Measurements from ENCODE around the gene CYRIA. TPM values are rescaled to one million over a fixed set of nuclear protein-coding genes. Genes with fewer than 3 reads are reported as not detected.

CYRIA gene
- total and polyA plus RNA-seq, 4 donors = 1.3 to 4.3 (median 2.4) TPM

DNA sequence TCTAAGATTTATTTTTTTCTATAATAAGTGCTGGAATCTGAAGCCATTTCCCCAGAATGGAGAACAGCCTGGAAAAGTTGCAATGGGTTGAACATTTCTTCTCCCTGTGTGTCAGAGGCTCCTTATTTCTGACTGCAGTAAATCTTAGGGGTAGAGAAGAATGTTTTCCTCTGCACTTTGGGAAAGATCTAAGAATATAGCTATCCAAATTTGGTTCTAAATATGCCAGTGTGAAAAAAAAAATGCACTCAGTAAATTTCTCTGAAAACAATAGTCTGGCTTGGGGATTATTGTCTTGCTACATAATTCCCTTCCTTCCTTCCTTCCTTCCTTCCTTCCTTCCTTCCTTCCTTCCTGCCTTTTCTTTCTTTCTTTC lies 19.7 kb upstream of the CYRIA start:
- TF ChIP-seq SP1 (IDR thresholded peaks at IDR 0.05) (no peak), TAF1 (conservative IDR thresholded peaks at IDR 0.05) (no peak), GABPA (IDR thresholded peaks at IDR 0.05 in 1 of 2, conservative IDR thresholded peaks at IDR 0.05 in 1 of 2) (no peak), YY1 (IDR thresholded peaks at IDR 0.05) (no peak), RAD21 (IDR thresholded peaks at IDR 0.05) (no peak), HNF4A (conservative IDR thresholded peaks at IDR 0.05) (no peak), JUND (IDR thresholded peaks at IDR 0.05) (no peak), HNF4G (IDR thresholded peaks at IDR 0.05) (no peak), FOXA2 (IDR thresholded peaks at IDR 0.05) (no peak), EGR1 (IDR thresholded peaks at IDR 0.05; ENCODE audit: low read depth in 2 of 2) (no peak), RXRA (IDR thresholded peaks at IDR 0.05) (no peak), FOXA1 (IDR thresholded peaks at IDR 0.05) (no peak), NR2F2 (IDR thresholded peaks at IDR 0.05) (no peak)
- TF ChIP-seq, protein P1, sequence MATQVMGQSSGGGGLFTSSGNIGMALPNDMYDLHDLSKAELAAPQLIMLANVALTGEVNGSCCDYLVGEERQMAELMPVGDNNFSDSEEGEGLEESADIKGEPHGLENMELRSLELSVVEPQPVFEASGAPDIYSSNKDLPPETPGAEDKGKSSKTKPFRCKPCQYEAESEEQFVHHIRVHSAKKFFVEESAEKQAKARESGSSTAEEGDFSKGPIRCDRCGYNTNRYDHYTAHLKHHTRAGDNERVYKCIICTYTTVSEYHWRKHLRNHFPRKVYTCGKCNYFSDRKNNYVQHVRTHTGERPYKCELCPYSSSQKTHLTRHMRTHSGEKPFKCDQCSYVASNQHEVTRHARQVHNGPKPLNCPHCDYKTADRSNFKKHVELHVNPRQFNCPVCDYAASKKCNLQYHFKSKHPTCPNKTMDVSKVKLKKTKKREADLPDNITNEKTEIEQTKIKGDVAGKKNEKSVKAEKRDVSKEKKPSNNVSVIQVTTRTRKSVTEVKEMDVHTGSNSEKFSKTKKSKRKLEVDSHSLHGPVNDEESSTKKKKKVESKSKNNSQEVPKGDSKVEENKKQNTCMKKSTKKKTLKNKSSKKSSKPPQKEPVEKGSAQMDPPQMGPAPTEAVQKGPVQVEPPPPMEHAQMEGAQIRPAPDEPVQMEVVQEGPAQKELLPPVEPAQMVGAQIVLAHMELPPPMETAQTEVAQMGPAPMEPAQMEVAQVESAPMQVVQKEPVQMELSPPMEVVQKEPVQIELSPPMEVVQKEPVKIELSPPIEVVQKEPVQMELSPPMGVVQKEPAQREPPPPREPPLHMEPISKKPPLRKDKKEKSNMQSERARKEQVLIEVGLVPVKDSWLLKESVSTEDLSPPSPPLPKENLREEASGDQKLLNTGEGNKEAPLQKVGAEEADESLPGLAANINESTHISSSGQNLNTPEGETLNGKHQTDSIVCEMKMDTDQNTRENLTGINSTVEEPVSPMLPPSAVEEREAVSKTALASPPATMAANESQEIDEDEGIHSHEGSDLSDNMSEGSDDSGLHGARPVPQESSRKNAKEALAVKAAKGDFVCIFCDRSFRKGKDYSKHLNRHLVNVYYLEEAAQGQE (IDR thresholded peaks at IDR 0.05) = no peak
- TF ChIP-seq, protein P2, sequence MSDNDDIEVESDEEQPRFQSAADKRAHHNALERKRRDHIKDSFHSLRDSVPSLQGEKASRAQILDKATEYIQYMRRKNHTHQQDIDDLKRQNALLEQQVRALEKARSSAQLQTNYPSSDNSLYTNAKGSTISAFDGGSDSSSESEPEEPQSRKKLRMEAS (IDR thresholded peaks at IDR 0.05) = no peak
- TF ChIP-seq, protein P3, sequence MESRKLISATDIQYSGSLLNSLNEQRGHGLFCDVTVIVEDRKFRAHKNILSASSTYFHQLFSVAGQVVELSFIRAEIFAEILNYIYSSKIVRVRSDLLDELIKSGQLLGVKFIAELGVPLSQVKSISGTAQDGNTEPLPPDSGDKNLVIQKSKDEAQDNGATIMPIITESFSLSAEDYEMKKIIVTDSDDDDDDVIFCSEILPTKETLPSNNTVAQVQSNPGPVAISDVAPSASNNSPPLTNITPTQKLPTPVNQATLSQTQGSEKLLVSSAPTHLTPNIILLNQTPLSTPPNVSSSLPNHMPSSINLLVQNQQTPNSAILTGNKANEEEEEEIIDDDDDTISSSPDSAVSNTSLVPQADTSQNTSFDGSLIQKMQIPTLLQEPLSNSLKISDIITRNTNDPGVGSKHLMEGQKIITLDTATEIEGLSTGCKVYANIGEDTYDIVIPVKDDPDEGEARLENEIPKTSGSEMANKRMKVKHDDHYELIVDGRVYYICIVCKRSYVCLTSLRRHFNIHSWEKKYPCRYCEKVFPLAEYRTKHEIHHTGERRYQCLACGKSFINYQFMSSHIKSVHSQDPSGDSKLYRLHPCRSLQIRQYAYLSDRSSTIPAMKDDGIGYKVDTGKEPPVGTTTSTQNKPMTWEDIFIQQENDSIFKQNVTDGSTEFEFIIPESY (IDR thresholded peaks at IDR 0.05) = no peak
- TF ChIP-seq, protein P4, sequence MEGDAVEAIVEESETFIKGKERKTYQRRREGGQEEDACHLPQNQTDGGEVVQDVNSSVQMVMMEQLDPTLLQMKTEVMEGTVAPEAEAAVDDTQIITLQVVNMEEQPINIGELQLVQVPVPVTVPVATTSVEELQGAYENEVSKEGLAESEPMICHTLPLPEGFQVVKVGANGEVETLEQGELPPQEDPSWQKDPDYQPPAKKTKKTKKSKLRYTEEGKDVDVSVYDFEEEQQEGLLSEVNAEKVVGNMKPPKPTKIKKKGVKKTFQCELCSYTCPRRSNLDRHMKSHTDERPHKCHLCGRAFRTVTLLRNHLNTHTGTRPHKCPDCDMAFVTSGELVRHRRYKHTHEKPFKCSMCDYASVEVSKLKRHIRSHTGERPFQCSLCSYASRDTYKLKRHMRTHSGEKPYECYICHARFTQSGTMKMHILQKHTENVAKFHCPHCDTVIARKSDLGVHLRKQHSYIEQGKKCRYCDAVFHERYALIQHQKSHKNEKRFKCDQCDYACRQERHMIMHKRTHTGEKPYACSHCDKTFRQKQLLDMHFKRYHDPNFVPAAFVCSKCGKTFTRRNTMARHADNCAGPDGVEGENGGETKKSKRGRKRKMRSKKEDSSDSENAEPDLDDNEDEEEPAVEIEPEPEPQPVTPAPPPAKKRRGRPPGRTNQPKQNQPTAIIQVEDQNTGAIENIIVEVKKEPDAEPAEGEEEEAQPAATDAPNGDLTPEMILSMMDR (IDR thresholded peaks at IDR 0.05; ENCODE audit: low read depth, low read length, missing input control) = no peak
- TF ChIP-seq, protein P5, sequence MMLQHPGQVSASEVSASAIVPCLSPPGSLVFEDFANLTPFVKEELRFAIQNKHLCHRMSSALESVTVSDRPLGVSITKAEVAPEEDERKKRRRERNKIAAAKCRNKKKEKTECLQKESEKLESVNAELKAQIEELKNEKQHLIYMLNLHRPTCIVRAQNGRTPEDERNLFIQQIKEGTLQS (IDR thresholded peaks at IDR 0.05) = no peak
- no peaks in the 10 kb centered on the region for H3K4me1 ChIP-seq (ENCODE audit: control insufficient read depth in 4 of 4, insufficient read depth in 4 of 4, low read length in 3 of 4)
- no peaks in the 10 kb centered on the region for H3K9me3 ChIP-seq (ENCODE audit: control insufficient read depth in 4 of 4, low read length in 3 of 4)
- H3K4me3 ChIP-seq (ENCODE audit: low read depth in 1 of 3, low read length in 3 of 3) = no peak overlapping the region
- DNase-seq (ENCODE audit: low spot score) = no peak
- H3K27ac ChIP-seq (ENCODE audit: low read depth in 1 of 2, low read length in 2 of 2) = no peak overlapping the region
- no peak overlapping the region for H3K9ac ChIP-seq (ENCODE audit: low read depth in 1 of 2, low read length in 2 of 2)
- H3K36me3 ChIP-seq (ENCODE audit: control insufficient read depth in 4 of 4, insufficient read depth in 3 of 4, low read depth in 1 of 4, low read length in 3 of 4) = no peaks in the 10 kb centered on the region
- H3K27me3 ChIP-seq (ENCODE audit: control insufficient read depth in 4 of 4, insufficient read depth in 4 of 4, low read length in 3 of 4) = no peaks in the 10 kb centered on the region

All from liver (tissue), 9 donors.